CD4-positive, CD25-positive, alpha-beta regulatory T cell (primary cell): Measurements from ENCODE around the gene MARCKS. TPM values are rescaled to one million over a fixed set of nuclear protein-coding genes. Genes with fewer than 3 reads are reported as not detected.
"Not testable (repeated sequence)": the region's sequence is repeated elsewhere in the genome, so short reads cannot be mapped to it uniquely, and the experiment has no call there.

Experiments used
- ATAC-seq, 2 donors: fragments of 150-1000 bp; cut with Tn5 transposase; one replicate each; pipeline ENCODE4 v1.10.0; 2021; ENCODE audit warnings: low read depth in 2 of 2, moderate number of reproducible peaks in 2 of 2, moderate library complexity in 1 of 2
- DNase-seq, 3 donors: peaks; one replicate each; pipeline versions ENCODE4 v3.0.0 to v3.0.0-alpha.2; 2012 to 2022; ENCODE audit warnings: mixed read lengths in 1 of 3
- H3K27ac ChIP-seq: one replicate; pipeline ENCODE4 v1.7.0; 2013; ENCODE audit warnings: mild to moderate bottlenecking, low read length; ENCODE audit not compliant: insufficient read depth, poor library complexity, severe bottlenecking
- H3K27me3 ChIP-seq: one replicate; pipeline ENCODE4 v1.7.0; 2013; ENCODE audit warnings: low read length; ENCODE audit not compliant: control insufficient read depth, insufficient read depth
- H3K36me3 ChIP-seq: one replicate; pipeline ENCODE4 v1.7.0; 2013; ENCODE audit warnings: mild to moderate bottlenecking, low read length, moderate library complexity; ENCODE audit not compliant: control insufficient read depth, insufficient read depth
- H3K4me1 ChIP-seq: 2 replicates; pipeline ENCODE4 v1.7.0; 2013; ENCODE audit warnings: mild to moderate bottlenecking, low read length; ENCODE audit not compliant: insufficient read depth, control insufficient read depth, poor library complexity, severe bottlenecking
- H3K4me3 ChIP-seq: one replicate; pipeline ENCODE4 v1.7.0; 2013; ENCODE audit warnings: low read depth, mild to moderate bottlenecking, low read length, moderate library complexity
- H3K9me3 ChIP-seq, 2 experiments: 1 replicate in 1 of 2; 2 replicates in 1 of 2; pipeline ENCODE4 v1.7.0; 2013; ENCODE audit warnings: low read length in 2 of 2, mild to moderate bottlenecking in 1 of 2, moderate library complexity in 1 of 2; ENCODE audit not compliant: control insufficient read depth in 2 of 2
- H3K27ac Mint-ChIP-seq, 3 donors: one replicate each; pipeline ENCODE4 v1.8.0; 2020 to 2022; ENCODE audit warnings: mild to moderate bottlenecking in 3 of 3, mixed read lengths in 3 of 3, moderate library complexity in 2 of 3
- H3K27me3 Mint-ChIP-seq: one replicate; pipeline ENCODE4 v1.8.0; 2022; ENCODE audit warnings: mild to moderate bottlenecking, mixed read lengths
- H3K36me3 Mint-ChIP-seq: one replicate; pipeline ENCODE4 v1.8.0; 2020; ENCODE audit warnings: mixed read lengths
- H3K4me1 Mint-ChIP-seq, 4 donors: one replicate each; pipeline ENCODE4 v1.8.0; 2020 to 2022; ENCODE audit warnings: mixed read lengths in 4 of 4, mild to moderate bottlenecking in 1 of 4
- H3K4me3 Mint-ChIP-seq, 4 donors: one replicate each; pipeline ENCODE4 v1.8.0; 2020 to 2022; ENCODE audit warnings: mild to moderate bottlenecking in 4 of 4, mixed read lengths in 4 of 4, moderate library complexity in 3 of 4
- H3K9me3 Mint-ChIP-seq, 7 donors: one replicate each; pipeline ENCODE4 v1.8.0; 2020 to 2022; ENCODE audit warnings: mixed read lengths in 7 of 7, mild to moderate bottlenecking in 3 of 7, moderate library complexity in 2 of 7
- polyA plus RNA-seq, 4 donors: library from polyadenylated mRNA; unstranded; fragments of 300-500 nt; fragmentation: Illumina TruSeq; gene quantifications; one replicate each; pipeline ENCODE4 v1.2.3, GENCODE V29; 2021
- total RNA-seq: library from RNA; stranded (reverse); gene quantifications from one replicate; pipeline ENCODE4 v1.2.3, GENCODE V29; 2022

Gene MARCKS
- total and polyA plus RNA-seq, 5 donors from 2014 or later = 0.03 to 0.07 TPM; not detected in 3

GRCh38 chr6:113909224-113909856 is 52.2 kb downstream of the MARCKS start:
- Histone ChIP-seq H3K9me3 (no peaks in the 10 kb centered on the region), H3K27me3 (no peaks in the 10 kb centered on the region), H3K36me3 (no peaks in the 10 kb centered on the region), H3K4me1 (no peaks in the 10 kb centered on the region), H3K27ac (no peak overlapping the region), H3K4me3 (no peak overlapping the region)
- Mint-ChIP-seq H3K9me3 (peaks cover 0 to 2% (median 0%) of the 10 kb centered on the region in 7 donors), H3K4me1 (peaks cover 0 to 4% (median 2%) of the 10 kb centered on the region in 4 donors), H3K27me3 (peaks cover 40% of the 10 kb centered on the region), H3K27ac (no peak overlapping the region), H3K4me3 (no peak overlapping the region), H3K36me3 (no peaks in the 10 kb centered on the region)
- ATAC-seq (no peak), DNase-seq (peak in 2 of 3 donors; percentile 40 to 61)

- not testable (repeated sequence) for H3K27ac Mint-ChIP-seq, H3K27me3 ChIP-seq, H3K9me3 ChIP-seq, H3K27ac ChIP-seq, H3K4me1 Mint-ChIP-seq, H3K36me3 Mint-ChIP-seq, H3K9me3 Mint-ChIP-seq, H3K36me3 ChIP-seq, H3K4me3 ChIP-seq, DNase-seq, H3K4me1 ChIP-seq, ATAC-seq, H3K4me3 Mint-ChIP-seq
- H3K27me3 Mint-ChIP-seq = peaks cover 45% of the 10 kb centered on the region
Observed at GRCh38 chr6:113910285-113910684, 53.1 kb downstream of the MARCKS start.

Other genes starting within 250 kb of the MARCKS start
- gene HDAC2, start 113.8 kb downstream of the MARCKS start, total RNA-seq = 46.5 TPM
- 10 to 100 TPM; 68.7 to 80.9 (median 74.6) TPM for gene HDAC2, start 113.8 kb downstream of the MARCKS start, polyA plus RNA-seq